Endothelial cell of umbilical vein (primary cell): ENCODE measurements around the gene OR8B12.

Experiments
- CTCF ChIP-seq, 2 donors: IDR thresholded peaks; 1 replicate in 1 of 2; 2 replicates in 1 of 2; pipeline ENCODE4 v1.5.1; 2011; ENCODE audit warnings: low read length in 2 of 2, mild to moderate bottlenecking in 2 of 2, moderate library complexity in 2 of 2, control low read depth in 1 of 2, inconsistent platforms in 1 of 2, low read depth in 1 of 2; ENCODE audit not compliant: insufficient read depth in 1 of 2; ENCODE audit errors: extremely low read depth in 1 of 2
- EZH2 ChIP-seq: IDR thresholded peaks from 2 replicates; pipeline ENCODE4 v1.6.1; 2012; ENCODE audit warnings: borderline replicate concordance, low read depth, mild to moderate bottlenecking, moderate library complexity, low read length, inconsistent platforms; ENCODE audit not compliant: severe bottlenecking
- POLR2A ChIP-seq: IDR thresholded peaks from 2 replicates; pipeline ENCODE4 v1.6.1; 2012; ENCODE audit warnings: low read depth, mild to moderate bottlenecking, control low read depth, low read length
- POLR2AphosphoS5 ChIP-seq: IDR thresholded peaks from 2 replicates; pipeline ENCODE4 v1.6.1; 2012; ENCODE audit warnings: low read depth, mild to moderate bottlenecking, control low read depth, low read length, moderate library complexity; ENCODE audit not compliant: insufficient read depth

GRCh38 chr11:124556828-124557227 lies 13.4 kb upstream of the OR8B12 start:
- TF ChIP-seq POLR2A, result no peak
- TF ChIP-seq EZH2, result no peak
- TF ChIP-seq POLR2AphosphoS5, result no peak
- no peak for TF ChIP-seq CTCF (IDR thresholded peaks at IDR 0.05; ENCODE audit: extremely low read depth in 1 of 2, insufficient read depth in 1 of 2, low read depth in 1 of 2, low read length in 2 of 2)
